Measurements from ENCODE around the gene NOS1AP.

DNA sequence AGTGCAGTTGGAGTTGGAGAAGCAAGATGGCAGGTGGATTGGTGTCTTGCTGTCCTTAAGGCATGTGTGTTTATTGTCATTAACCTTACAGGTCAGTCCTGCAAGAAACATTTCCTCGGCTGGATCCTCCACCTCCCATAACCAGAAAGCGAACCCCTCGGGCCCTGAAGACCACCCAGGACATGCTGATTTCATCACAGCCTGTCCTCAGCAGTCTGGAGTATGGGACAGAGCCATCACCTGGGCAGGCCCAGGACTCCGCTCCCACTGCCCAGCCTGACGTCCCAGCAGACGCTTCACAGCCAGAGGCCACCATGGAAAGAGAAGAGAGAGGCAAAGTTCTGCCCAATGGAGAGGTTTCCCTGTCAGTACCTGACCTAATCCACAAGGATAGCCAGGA, 313.6 kb downstream of the NOS1AP start:
- TF ChIP-seq, protein P1, sequence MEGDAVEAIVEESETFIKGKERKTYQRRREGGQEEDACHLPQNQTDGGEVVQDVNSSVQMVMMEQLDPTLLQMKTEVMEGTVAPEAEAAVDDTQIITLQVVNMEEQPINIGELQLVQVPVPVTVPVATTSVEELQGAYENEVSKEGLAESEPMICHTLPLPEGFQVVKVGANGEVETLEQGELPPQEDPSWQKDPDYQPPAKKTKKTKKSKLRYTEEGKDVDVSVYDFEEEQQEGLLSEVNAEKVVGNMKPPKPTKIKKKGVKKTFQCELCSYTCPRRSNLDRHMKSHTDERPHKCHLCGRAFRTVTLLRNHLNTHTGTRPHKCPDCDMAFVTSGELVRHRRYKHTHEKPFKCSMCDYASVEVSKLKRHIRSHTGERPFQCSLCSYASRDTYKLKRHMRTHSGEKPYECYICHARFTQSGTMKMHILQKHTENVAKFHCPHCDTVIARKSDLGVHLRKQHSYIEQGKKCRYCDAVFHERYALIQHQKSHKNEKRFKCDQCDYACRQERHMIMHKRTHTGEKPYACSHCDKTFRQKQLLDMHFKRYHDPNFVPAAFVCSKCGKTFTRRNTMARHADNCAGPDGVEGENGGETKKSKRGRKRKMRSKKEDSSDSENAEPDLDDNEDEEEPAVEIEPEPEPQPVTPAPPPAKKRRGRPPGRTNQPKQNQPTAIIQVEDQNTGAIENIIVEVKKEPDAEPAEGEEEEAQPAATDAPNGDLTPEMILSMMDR (conservative IDR thresholded peaks at IDR 0.05; ENCODE audit: low read length) = no peak
- TF ChIP-seq EZH2phosphoT487 (IDR thresholded peaks at IDR 0.05; ENCODE audit: borderline replicate concordance) = no peak
